GM23248 (cell line): ENCODE data around the gene TUBGCP4. TPM values are rescaled to one million over a fixed set of nuclear protein-coding genes. Genes with fewer than 3 reads are reported as not detected.

ENCODE experiments used
- DNase-seq: peaks from one replicate; pipeline ENCODE4 v3.0.0-alpha.2; 2015
- H2AFZ ChIP-seq: fragments of 200-600 bp; sonication (generic); 2 replicates; pipeline ENCODE4 v1.6.1; 2016; ENCODE audit warnings: antibody characterized with exemption
- H3F3A ChIP-seq: fragments of 200-600 bp; sonication (generic); 2 replicates; pipeline ENCODE4 v1.6.1; 2016; ENCODE audit warnings: mild to moderate bottlenecking, antibody characterized with exemption, mixed run types; ENCODE audit not compliant: insufficient read depth
- H3K27ac ChIP-seq: fragments of 200-600 bp; sonication (generic); 2 replicates; pipeline ENCODE4 v1.5.1; 2016; ENCODE audit warnings: mild to moderate bottlenecking
- H3K27me3 ChIP-seq: fragments of 200-600 bp; sonication (generic); replicated peaks from 2 replicates; pipeline ENCODE4 v1.6.1; 2016; ENCODE audit warnings: mild to moderate bottlenecking; ENCODE audit not compliant: insufficient read depth
- H3K36me3 ChIP-seq: fragments of 200-600 bp; sonication (generic); 2 replicates; pipeline ENCODE4 v1.6.1; 2016; ENCODE audit warnings: low read depth, mild to moderate bottlenecking
- H3K4me1 ChIP-seq: fragments of 200-600 bp; sonication (generic); 2 replicates; pipeline ENCODE4 v1.6.1; 2016; ENCODE audit warnings: mild to moderate bottlenecking; ENCODE audit not compliant: insufficient read depth
- H3K4me2 ChIP-seq: fragments of 200-600 bp; sonication (generic); one replicate; pipeline ENCODE4 v1.6.1; 2016; ENCODE audit warnings: mild to moderate bottlenecking; ENCODE audit not compliant: unreplicated experiment
- H3K4me3 ChIP-seq: fragments of 200-600 bp; sonication (generic); 2 replicates; pipeline ENCODE4 v1.5.1; 2016; ENCODE audit warnings: mild to moderate bottlenecking
- H3K79me2 ChIP-seq: fragments of 200-600 bp; sonication (generic); 2 replicates; pipeline ENCODE4 v1.6.1; 2016; ENCODE audit warnings: mild to moderate bottlenecking; ENCODE audit not compliant: insufficient read depth
- H3K9ac ChIP-seq: fragments of 200-600 bp; sonication (generic); 2 replicates; pipeline ENCODE4 v1.6.1; 2016; ENCODE audit warnings: mild to moderate bottlenecking
- H3K9me2 ChIP-seq: fragments of 200-600 bp; sonication (generic); 2 replicates; pipeline ENCODE4 v1.6.1; 2016; ENCODE audit warnings: mixed run types, mild to moderate bottlenecking, moderate library complexity; ENCODE audit not compliant: insufficient read depth
- H3K9me3 ChIP-seq: fragments of 200-600 bp; sonication (generic); one replicate; pipeline ENCODE4 v1.6.1; 2017; ENCODE audit warnings: low read depth
- H4K20me1 ChIP-seq: fragments of 200-600 bp; sonication (generic); 2 replicates; pipeline ENCODE4 v1.6.0; 2016; ENCODE audit not compliant: insufficient read depth
- EZH2 ChIP-seq: fragments of 200-600 bp; sonication (generic); IDR thresholded peaks from 2 replicates; pipeline ENCODE4 v1.6.1; 2018; ENCODE audit warnings: antibody characterized with exemption, mild to moderate bottlenecking; ENCODE audit not compliant: insufficient read depth, poor library complexity, severe bottlenecking
- EZH2phosphoT487 ChIP-seq: fragments of 200-600 bp; sonication (generic); IDR thresholded peaks from 2 replicates; pipeline ENCODE4 v1.6.1; 2018; ENCODE audit warnings: antibody characterized with exemption, moderate library complexity, mild to moderate bottlenecking, low read depth; ENCODE audit not compliant: insufficient read depth
- WGBS, 2 experiments: methylation state at CpG; one replicate each; pipeline ENCODE4 v1.1.6; 2015 to 2017; ENCODE audit warnings: low lambda C conversion rate in 2 of 2, low coverage in 1 of 2; ENCODE audit errors: missing lambda C conversion rate in 2 of 2; 5-methylcytosine and 5-hydroxymethylcytosine counted together
- in situ Hi-C: fragments of 300-500 bp; cut with MboI; formaldehyde crosslinking; loops from 2 replicates; pipeline ENCODE4 v1.15.0; 2020
- polyA plus RNA-seq: library from polyadenylated mRNA; unstranded; fragments of >200 nt; fragmentation: Nextera tagmentation; extraction: Ambion mirVana; gene quantifications from 2 replicates; pipeline ENCODE4 v1.2.1, GENCODE V29; 2016
- total RNA-seq: library from RNA; depleted of rRNA; stranded (reverse); fragments of >200 nt; shearing (Covaris generic); gene quantifications from 2 replicates; pipeline ENCODE4 v1.2.3, GENCODE V29; 2014

TUBGCP4 gene
- total and polyA plus RNA-seq, 2 experiments from 2014 or later = 6.3 to 12.6 TPM

- Histone ChIP-seq H3K27me3 (no peaks in the 10 kb centered on the region), H3K4me3 (peak within 1 kb of the TSS; percentile 78), H3K79me2 (peaks cover 26% of the 10 kb centered on the region), H4K20me1 (no peaks in the 10 kb centered on the region), H3F3A (0 out of 2 replicates have a peak, but pooled peaks cover 8% of the 10 kb centered on the region), H3K4me1 (peaks cover 16% of the 10 kb centered on the region), H2AFZ (peak within 1 kb of the TSS; percentile 96), H3K9me3 (no peaks in the 10 kb centered on the region), H3K27ac (peak within 1 kb of the TSS; percentile 79), H3K9ac (peak within 1 kb of the TSS; percentile 83), H3K36me3 (0 out of 2 replicates have a peak, but pooled peaks cover 6% of the 10 kb centered on the region), H3K4me2 (peak within 1 kb of the TSS; percentile 69), H3K9me2 (no peaks in the 10 kb centered on the region)
- no peak for TF ChIP-seq EZH2phosphoT487
- TF ChIP-seq EZH2 = no peak
- 0 to 1% methylated on average over 80 to 82 of the region's 86 CpGs for WGBS, 2 experiments
- in situ Hi-C loops = no loop called here
- peak; percentile 93 for DNase-seq
These were observed 40.7 kb upstream of the TUBGCP4 start, which contains the start of gene LCMT2 for GRCh38 chr15:43329960-43330779. TSS of gene LCMT2 (minus strand) at chr15:43330573. CDS start at chr15:43330489, 84 bp downstream.

- Histone ChIP-seq H3K79me2 (peaks cover 26% of the 10 kb centered on the region), H3K9me3 (no peaks in the 10 kb centered on the region), H3K9ac (peak overlapping the region; percentile 83), H3K9me2 (no peaks in the 10 kb centered on the region), H2AFZ (peak overlapping the region; percentile 96), H3K27ac (peak overlapping the region; percentile 79), H3K4me3 (peak overlapping the region; percentile 78), H4K20me1 (no peaks in the 10 kb centered on the region), H3K4me2 (peak overlapping the region; percentile 69), H3K27me3 (no peaks in the 10 kb centered on the region), H3F3A (0 out of 2 replicates have a peak, but pooled peaks cover 8% of the 10 kb centered on the region), H3K4me1 (peaks cover 16% of the 10 kb centered on the region), H3K36me3 (0 out of 2 replicates have a peak, but pooled peaks cover 6% of the 10 kb centered on the region)
- DNase-seq = no peak
- WGBS, 2 experiments = 0 to 5% methylated on average over 7 of the region's 7 CpGs
- in situ Hi-C loops = no loop called here
- TF ChIP-seq EZH2 (no peak), EZH2phosphoT487 (no peak)
These were observed 40.2 kb upstream of the TUBGCP4 start for GRCh38 chr15:43330780-43331087.

- in situ Hi-C loops = no loop called here
- no peaks in the 10 kb centered on the region for H3K9me2 ChIP-seq
- no peaks in the 10 kb centered on the region for H3K79me2 ChIP-seq
- H3K36me3 ChIP-seq = peaks cover 27% of the 10 kb centered on the region; the same call in 1 of the 2 replicates
- TF ChIP-seq EZH2phosphoT487 = no peak
- no peak for TF ChIP-seq EZH2
- no peaks in the 10 kb centered on the region for H3K9me3 ChIP-seq
- no peak overlapping the region for H3K9ac ChIP-seq
- no peaks in the 10 kb centered on the region for H3K27me3 ChIP-seq
- no peaks in the 10 kb centered on the region for H4K20me1 ChIP-seq
- no peak overlapping the region for H3K4me3 ChIP-seq
- DNase-seq = no peak
- H3K4me1 ChIP-seq = no peaks in the 10 kb centered on the region
- H3F3A ChIP-seq = no peaks in the 10 kb centered on the region
- no peak overlapping the region for H3K27ac ChIP-seq
- H3K4me2 ChIP-seq = no peak overlapping the region
- H2AFZ ChIP-seq = no peak overlapping the region
- 80 to 81% methylated on average over 2 of the region's 2 CpGs for WGBS, 2 experiments
These were observed 24.6 kb upstream of the TUBGCP4 start for GRCh38 chr15:43346305-43346704.

GRCh38 chr15:43347114-43347513, 23.8 kb upstream of the TUBGCP4 start:
- Histone ChIP-seq H3K9me2 (no peaks in the 10 kb centered on the region), H3K4me2 (no peak overlapping the region), H3K27me3 (no peaks in the 10 kb centered on the region), H3K9ac (no peak overlapping the region), H3F3A (no peaks in the 10 kb centered on the region), H3K79me2 (no peaks in the 10 kb centered on the region), H3K9me3 (no peaks in the 10 kb centered on the region), H2AFZ (no peak overlapping the region), H3K4me1 (no peaks in the 10 kb centered on the region), H3K27ac (no peak overlapping the region), H3K4me3 (no peak overlapping the region), H4K20me1 (no peaks in the 10 kb centered on the region), H3K36me3 (peaks cover 29% of the 10 kb centered on the region; the same call in 1 of the 2 replicates)
- in situ Hi-C loops = no loop called here
- no peak for DNase-seq
- TF ChIP-seq EZH2phosphoT487 (no peak), EZH2 (no peak)
- 85 to 93% methylated on average over 3 of the region's 3 CpGs for WGBS, 2 experiments
